HG03342 (cell line): ENCODE data around the gene ELANE.
"Not testable (repeated sequence)": the region's sequence is repeated elsewhere in the genome, so short reads cannot be mapped to it uniquely, and the experiment has no call there.

Experiments
- ATAC-seq: cut with Tn5 transposase; IDR thresholded peaks from one replicate; pipeline ENCODE4 v1.9.1; 2021; ENCODE audit warnings: mild to moderate bottlenecking, moderate library complexity; ENCODE audit not compliant: unreplicated experiment

The ELANE gene

DNA sequence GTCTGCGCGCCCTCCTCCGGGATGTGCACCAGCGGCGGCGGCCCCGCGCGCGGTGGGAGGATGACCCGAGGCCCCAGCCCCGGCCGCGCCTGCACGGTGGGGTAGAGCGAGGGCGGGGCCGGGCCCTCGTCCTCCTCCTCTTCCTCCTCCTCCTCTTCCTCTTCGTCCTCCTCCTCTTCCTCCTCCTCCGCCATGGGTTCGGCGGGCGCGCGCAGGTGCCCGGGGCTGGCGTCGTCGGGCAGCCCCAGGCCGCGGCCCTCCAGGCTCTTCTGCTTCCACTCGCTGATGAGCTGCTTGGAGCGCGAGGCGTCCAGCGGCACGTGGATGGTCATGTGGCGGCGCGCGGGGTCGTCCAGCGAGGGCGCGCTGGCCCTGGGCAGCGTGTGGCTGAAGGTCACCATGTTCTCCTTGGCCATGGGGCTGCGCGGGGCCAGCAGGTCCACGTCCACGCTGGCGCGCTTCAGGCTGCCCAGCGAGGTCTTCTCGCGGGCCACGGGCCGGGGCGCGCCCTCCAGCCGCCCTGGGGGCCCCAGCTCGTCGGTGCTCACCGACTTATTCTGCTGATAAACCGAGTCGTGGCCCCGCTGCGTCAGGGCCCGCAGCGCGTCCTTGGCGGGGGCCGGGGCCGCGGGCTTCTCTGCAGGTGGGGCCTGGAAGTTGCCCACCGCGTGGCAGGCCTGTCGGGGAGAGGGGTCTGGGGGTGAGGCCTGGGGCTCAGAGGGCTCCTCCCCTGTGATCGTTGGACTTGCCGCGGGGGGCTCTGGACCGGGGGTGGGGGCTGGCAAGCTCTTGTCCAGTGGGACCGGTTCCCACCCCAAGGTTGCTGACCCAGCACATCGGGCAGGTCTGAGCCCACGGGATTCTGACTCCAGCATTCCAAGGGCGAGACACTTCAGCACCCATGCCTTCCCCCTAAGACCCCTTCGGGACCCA lies 38.6 kb upstream of the ELANE start:
- no peak for ATAC-seq

DNA sequence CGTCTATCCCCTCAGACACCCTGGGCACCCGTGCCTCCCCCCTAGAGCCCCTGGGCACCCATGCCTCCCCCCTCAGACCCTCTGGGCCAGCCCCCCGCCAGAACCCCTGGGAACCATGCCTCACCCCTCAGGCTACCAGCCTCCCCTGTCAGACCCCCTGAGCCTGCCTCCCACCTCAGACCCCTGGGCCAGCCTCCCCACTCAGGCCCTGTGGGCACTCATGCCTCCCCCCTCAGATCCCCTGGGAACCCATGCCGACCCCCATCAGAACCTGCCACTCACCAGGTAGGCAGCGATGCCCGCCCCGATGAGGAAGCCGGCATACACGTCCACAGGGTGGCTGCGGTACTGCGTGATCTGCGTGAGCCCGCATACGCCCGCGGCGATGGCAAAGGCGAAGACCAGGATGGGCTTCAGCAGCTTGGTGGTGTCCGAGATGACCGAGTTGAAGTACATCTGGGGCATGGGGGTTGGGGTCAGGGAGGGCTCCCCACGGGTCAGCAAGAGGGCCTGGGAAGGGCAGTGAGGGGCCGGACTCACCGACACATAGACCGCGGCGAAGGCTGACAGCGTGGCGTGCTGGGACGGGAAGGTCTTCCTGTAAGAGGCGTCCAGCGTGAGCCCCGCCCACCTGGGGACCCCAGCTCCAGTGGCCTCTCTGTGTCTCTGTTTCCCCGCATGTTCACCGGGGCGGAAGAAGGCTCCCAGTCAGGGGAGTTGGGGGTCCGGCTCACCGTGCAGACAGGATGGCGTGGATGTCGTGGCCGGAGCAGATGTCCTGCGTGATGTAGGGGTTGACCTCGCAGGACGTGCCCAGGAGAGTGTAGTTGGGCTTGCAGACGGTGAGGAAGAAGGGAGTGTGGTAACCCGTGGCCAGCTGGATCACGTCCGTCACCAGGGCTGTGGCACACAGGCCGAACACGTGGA lies 37.7 kb upstream of the ELANE start:
- no peak for ATAC-seq

DNA sequence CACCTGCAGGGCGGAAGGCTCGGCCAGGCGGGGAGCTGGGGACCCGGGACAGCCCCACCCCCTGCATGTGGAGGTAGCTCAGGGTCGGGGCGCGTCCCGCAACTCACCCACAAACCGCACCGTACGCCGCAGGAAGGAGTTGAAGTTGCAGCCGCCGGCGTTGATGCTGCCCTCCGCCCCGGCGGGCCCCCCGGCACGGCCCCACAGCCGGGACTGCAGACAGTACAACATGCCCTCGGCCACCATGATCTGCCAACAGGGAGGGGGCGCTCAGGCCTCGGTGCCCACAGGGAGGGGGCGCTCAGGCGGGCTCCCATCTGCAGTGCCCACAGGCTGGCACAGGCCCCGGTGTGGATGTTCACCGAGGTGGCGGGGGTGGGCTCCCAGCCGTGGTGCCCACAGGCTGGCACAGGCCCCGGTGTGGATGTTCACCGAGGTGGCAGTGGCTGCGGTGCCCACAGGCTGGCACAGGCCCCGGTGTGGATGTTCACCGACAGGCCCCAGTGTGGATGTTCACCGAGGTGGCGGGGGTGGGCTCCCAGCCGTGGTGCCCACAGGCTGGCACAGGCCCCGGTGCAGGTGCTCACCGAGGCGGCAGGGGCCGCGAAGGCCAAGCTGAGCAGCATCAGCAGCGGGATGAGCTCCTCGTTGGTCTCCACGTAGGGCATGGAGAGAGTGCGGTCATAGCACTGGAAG lies 36.9 kb upstream of the ELANE start:
- no peak for ATAC-seq

DNA sequence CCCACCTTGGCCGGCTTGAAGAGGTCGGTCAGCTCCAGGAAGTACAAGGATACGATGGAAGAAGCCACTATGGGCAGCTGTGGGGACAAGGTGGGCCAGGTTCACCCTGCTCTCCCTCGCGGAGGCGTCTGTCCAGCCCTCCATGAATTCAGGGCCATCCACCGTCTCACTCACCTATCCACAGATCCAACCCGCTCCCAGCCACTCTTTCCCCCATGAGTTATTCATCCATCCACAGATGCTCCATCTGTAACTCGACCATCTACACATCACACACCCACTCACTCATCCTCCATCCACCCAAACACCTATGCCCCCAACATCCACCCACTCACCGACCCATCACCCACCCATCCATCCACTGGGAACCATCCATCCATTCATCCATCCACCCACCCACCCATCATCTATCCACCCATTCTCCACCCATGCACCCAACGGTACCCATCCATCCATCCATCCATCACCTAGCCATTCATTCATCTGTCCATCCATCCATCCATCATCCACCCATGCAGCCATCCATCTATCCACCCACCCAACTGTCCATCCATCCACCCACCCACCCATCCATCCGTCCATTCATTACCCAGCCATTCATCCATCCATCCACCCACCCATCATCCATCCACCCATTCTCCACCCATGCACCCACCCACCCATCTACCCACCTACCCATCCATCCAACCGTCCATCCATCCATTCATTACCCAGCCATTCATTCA lies 36.2 kb upstream of the ELANE start:
- ATAC-seq, result no peak

DNA sequence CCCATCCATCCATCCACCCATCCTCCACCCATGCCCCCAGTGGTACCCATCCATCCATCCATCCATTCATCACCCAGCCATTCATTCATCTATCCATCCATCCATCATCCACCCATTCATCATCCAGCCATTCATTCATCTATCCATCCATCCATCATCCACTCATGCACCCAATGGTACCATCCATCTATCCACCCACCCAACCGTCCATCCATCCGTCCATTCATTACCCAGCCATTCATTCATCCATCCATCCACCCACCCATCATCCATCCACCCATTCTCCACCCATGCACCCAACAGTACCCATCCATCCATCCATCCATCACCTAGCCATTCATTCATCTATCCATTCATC lies 35.6 kb upstream of the ELANE start:
- no peak for ATAC-seq

DNA sequence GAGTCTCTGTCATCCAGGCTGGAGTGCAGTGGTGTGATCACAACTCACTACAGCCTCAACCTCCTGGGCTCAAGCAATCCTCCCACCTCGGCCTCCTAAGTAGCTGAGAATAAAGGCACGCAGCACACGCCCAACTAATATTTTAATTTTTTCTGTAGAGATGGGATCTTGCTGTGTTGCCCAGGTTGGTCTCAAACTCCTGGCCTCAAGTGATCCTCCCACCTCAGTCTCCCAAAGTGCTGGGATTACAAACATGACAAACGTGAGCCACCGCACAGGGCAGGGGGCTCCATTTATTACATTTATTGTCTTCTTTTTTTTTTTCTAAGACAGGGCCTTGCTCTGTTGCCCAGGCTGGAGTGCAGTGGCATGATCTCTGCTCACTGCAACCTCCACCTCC lies 31.9 kb upstream of the ELANE start:
- ATAC-seq, result not testable (repeated sequence)

DNA sequence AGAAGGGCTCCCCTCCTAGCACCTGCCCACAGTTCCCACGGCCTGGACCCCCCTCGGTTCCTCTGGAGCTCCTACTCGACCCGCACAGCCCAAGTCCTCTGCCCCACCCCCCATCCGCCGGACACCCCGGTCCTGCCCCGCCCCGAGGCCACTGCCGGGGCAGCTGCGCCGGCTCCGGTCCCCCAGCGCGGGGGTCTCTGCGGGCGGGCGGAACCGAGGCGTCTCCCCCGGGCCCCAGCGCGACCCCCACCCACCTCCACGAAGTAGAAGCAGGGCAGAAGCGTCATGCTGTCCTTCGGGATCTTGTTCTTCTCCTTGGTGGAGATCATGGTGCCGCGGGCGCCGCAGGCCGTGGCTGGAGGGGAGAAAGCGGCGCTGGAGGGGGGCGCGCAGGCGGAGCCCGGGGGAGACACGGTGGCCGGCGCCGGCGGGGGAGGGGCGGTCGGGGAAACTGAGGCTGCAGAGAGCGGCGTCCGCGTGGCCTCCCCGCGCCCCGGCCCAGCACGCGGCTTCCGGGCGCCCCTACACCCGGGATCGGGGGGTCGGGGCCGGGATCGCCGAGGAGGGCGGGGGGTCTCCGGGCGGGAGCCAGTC lies 30.8 kb upstream of the ELANE start:
- ATAC-seq, result no peak

DNA sequence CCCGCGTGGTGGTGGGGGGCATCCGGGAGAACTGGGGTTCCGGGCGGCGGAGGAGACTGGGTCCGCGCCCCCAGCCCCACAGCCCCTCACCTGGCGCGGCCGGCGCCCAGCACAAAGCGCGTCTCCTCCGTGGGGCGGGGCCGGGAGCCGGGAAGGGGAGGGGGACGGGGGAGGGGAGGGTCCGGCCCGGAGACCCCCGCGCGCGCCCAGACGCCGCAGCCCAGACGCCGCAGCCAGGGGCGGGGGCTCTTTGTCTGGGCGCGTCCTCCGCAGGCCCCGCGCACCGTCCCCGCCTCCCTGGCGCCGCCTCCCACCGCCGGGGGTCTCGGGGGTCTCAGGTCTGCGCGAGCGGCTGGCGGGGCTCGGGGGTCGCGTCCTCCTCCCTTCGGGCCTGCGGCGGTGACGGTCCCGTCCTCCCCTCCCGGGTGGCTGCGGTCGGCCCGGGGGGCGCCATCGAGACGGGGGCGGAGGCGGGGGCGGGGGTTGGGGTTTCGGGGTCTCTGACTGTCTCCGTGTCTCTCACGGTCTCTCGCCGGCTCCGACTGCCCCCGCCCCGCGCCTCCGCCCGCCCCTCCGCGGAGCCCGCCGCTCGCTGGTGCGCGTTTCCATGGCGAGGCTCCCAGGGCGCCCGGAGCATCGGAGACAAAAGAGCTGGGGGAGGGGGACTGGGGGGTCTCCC lies 30.1 kb upstream of the ELANE start, which contains the start of gene PLPPR3:
PLPPR3 (minus strand) TSS at position 131 of the 679 bp plus-strand sequence. CDS start 396 bp downstream, outside the sequence.
- no peak for ATAC-seq

DNA sequence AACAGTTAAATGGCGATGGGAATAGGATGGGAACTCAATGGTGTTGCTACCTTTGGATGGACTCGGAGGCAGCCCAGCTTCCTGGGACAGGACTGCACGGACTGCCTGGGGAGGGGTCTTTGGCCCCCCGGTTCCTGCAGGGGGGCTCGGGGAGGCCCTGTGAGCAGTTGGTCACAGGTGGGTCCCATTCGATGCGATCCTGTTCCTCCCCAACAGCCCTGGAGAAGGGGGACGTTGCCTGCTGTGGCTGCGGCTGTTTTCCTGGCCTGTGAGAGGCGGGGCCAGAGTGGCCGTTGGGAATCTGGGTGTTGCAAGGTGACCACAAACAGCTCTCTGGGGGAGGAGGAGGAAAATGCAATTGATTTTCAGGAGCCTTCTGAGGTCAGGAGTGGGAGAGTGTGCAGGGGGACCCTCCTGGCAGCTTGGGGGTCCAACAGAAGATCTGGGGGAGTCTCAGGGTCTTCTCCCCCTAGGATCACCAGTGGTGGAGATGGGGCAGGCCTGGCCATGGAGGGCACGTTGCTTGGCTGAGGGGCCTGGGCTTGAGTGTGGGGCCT lies 28.5 kb upstream of the ELANE start:
- ATAC-seq, result no peak

DNA sequence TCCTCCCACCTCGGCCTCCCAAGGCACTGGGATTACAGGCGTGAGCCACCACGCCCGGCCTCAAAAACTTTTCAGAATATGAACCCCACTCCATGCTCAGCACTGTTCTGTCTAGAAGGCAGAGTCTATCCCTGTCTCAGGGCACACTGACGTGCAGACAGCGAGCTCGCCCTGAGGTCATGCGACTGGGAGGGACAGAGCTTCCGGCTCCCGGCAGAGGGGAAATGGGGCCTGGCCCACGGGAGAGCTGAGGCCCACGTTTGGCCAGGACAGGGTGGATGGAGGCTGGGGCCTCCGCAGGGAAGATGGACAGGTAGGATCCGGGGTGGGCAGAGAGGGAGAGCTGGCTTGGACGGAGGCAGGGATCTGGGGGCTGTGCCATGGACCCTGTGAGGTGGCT lies 27.2 kb upstream of the ELANE start:
- ATAC-seq, result no peak

DNA sequence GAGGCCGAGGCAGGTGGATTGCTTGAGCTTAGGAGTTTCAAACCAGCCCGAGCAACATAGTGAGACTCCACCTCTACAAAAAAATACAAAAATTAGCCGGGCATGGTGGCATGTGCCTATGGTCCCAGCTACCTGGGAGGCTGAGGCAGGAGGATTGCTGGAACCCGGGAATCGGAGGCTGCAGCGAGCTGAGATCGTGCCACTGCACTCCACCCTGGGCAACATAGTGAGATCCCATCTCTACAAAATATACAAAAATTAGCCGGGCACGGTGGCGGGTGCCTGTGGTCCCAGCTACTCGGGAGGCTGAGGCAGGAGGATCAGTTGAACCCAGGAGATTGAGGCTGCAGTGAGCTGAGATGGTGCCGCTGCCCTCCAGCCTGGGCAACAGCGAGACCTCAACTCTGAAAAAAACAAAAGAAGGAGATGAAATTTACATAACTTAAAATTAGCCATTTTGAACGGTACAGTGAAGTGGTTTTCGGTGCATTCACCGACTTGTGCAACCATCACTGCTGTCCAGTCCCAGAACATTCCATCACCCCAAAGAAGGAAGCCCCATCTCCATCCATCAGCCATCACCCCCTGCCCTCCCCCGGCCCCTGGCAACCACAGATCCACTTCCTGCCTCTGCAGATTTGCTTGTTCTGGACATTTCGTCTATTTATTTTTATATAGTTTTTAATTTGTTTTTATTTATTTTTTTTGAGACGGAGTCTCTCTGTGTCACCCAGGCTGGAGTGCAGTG lies 26.0 kb upstream of the ELANE start:
- no peak for ATAC-seq

DNA sequence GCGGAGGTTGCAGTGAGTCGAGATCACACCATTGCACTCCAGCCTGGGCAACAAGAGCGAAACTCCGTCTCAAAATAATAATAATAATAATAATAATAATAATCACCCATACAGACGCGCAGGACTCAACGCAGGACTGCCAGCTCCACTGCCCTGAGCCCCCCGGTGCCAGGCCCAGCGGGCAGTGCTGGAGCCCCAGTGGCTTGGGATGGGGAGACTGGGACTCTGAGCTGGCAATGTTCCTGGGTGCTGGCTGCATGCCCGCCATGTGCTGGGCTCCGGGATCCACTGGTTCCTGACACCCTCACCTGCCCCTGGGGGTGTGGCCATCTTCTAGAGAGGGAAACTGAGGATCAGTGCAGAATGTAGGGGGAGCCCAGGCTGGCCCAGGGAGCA lies 24.8 kb upstream of the ELANE start:
- no peak for ATAC-seq

DNA sequence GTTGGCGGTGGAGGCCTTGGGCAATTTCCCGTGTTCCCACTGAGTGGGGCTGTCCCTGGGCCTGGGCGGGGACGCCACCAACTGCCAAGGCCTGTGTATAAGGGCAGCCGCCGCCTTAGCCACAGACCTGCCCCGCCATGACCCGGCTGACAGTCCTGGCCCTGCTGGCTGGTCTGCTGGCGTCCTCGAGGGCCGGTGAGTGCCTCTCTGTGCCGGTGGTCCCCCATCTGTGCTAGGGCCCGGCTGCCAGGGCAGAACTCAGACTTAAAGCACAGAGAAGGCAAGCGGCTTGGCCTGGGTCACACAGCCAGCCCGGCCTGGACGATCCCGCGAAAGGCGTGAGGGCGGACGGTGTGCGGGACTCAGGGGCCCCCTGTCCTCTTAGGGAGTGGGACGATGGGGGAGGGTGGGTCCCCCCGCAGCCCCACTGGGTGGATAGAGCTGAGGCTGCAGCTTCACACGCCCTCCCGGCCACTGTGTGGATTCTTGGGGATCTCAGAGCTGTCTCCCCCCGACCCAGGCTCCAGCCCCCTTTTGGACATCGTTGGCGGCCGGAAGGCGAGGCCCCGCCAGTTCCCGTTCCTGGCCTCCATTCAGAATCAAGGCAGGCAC lies 24.3 kb upstream of the ELANE start, which contains the start of gene AZU1:
AZU1 (plus strand) TSS at position 128 of the 612 bp plus-strand sequence; CDS start at position 138, 10 bp downstream.
- ATAC-seq, result no peak

DNA sequence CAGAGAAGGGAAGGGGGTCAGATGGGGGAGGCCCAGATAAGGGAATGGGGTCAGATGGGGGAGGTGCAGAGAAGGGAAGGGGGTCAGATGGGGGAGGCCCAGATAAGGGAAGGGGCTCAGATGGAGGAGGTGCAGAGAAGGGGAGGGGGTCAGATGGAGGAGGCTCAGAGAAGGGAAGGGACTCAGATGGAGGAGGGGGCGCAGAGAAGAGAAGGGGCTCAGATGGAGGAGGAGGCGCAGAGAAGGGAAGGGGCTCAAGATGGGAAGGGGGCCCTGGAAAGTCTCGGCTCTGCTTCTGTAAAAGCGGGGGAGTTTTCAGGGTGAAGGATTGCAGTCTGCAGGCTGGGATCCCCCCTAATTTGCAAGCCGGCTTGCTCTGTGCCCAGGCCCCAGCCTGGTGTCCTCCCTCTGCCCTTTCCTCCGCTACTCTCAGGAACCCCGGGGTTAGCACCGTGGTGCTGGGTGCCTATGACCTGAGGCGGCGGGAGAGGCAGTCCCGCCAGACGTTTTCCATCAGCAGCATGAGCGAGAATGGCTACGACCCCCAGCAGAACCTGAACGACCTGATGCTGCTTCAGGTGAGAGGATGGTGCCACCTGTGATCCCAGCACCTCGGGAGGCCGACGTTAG lies 22.9 kb upstream of the ELANE start:
- ATAC-seq, result no peak

DNA sequence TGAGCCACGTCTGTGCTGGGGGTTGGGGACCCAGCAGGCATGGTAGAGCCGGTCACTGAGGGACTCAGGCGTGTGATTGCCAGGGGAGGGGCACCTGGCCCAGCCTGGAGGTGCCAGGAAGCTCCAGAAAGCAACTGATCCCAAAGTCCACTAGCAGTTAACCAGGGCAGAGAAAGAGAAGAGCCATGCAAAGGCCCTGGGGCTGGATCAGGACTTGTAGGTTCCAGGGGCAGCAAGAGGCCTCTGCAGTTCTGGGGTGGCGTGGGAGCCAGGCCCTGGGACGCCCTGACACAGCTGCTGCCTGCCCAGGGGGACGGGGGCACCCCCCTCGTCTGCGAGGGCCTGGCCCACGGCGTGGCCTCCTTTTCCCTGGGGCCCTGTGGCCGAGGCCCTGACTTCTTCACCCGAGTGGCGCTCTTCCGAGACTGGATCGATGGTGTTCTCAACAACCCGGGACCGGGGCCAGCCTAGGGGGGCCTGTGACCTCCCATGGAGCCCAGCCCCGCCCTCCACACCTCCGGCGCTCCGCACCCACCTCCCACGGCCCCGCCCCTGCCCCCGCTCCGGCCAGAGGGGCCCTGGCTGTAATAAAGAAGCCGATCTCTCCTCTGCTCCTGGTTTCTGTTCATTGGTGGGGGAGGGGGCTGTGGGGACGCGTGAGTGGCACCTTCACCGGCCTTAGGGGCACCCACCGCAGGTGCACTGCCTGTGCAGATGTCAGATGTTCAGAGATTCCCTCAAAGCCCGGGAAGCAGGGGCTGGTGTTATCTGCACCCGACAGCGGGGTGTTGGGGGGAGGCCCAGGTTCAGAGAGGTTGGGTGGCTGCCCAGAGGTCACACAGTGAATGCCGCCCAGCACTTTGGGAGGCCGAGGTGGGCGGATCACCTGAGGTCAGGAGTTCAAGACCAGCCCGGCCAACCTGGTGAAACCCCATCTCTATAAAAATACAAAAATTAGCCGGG lies 20.4 kb upstream of the ELANE start:
- no peak for ATAC-seq

DNA sequence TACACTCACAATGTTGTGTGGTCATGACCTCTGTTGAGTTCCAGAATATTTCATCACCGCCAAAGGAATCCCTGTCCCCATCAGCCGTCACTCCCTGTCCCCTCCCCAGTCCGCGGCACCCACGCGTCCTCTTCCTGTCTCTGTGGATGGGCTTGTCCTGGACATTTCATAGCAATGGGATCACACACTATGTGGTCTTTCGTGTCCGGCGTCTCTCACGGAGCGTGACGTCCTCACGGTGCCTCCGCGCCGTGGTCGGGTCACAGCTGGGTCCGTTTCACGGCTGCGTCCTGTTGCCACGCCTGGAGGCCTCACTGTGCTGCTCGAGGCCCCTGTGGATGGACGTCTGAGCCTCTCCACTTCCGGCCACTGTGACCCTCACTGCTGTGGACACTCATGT lies 17.9 kb upstream of the ELANE start:
- ATAC-seq, result no peak
